Activated gamma-delta T cell treated with Interleukin-2 at 50 U/mL for 16 hours (primary cell): ENCODE data around the gene ZNF831.

Source experiments
- DNase-seq: peaks from one replicate; pipeline ENCODE4 v3.0.0-alpha.2; 2020

Gene ZNF831

GRCh38 chr20:59141818-59142581, 21.6 kb upstream of the ZNF831 start:
- DNase-seq: no peak

- no peak for DNase-seq
These were observed 20.3 kb upstream of the ZNF831 start for GRCh38 chr20:59143326-59143725.

GRCh38 chr20:59144179-59144830, 19.3 kb upstream of the ZNF831 start:
- peak; percentile 64 for DNase-seq

DNA sequence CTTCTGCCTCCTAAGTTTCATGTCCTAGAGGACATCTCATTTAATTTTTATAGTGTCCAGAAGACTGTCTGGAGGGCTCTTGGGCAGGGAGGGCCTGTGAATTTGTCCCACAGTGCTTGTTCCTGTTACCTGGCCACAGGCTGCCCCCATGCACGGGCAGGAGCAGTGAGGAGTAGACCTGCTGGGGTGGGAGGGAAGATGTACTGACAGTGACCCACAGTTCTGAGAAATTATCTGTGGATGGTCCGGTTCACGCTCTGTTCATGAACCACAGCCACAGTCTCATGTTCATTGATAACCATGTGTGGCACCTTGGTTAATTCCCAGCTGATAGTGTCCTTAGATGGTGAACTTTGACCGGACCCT, 18.8 kb upstream of the ZNF831 start:
- no peak for DNase-seq

DNA sequence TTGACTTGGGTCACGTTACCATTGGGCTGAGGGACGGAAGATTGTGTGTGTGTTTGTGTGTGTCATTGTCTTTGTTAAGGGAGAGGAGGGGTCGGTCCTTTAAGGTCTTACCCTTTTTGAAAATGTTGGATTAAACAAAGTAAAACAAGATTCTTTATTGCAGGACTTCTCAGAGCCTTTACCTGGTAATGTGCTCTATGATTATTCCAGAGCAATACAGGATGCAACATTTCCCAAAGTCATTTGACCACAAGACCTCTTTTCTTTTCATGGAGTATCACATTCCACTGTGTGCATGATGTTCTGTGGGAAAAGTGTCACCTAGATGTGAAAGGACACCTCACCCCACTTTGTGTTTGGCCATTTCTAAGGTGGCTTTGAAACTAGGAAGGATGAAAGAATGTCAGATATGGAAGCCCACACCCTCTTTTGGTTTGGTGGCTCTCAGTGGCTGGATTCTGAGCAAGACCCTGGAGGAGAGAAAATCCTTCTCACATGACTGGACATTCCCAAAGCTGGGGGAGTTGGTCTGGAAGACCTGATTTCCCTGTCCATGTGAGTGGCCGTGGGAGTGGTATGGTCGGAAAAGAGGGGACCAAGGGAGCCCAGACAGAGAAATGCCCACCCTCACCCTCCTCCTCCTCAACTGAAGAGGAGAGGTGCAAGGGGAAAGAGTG, 18.2 kb upstream of the ZNF831 start:
- DNase-seq: no peak

DNA sequence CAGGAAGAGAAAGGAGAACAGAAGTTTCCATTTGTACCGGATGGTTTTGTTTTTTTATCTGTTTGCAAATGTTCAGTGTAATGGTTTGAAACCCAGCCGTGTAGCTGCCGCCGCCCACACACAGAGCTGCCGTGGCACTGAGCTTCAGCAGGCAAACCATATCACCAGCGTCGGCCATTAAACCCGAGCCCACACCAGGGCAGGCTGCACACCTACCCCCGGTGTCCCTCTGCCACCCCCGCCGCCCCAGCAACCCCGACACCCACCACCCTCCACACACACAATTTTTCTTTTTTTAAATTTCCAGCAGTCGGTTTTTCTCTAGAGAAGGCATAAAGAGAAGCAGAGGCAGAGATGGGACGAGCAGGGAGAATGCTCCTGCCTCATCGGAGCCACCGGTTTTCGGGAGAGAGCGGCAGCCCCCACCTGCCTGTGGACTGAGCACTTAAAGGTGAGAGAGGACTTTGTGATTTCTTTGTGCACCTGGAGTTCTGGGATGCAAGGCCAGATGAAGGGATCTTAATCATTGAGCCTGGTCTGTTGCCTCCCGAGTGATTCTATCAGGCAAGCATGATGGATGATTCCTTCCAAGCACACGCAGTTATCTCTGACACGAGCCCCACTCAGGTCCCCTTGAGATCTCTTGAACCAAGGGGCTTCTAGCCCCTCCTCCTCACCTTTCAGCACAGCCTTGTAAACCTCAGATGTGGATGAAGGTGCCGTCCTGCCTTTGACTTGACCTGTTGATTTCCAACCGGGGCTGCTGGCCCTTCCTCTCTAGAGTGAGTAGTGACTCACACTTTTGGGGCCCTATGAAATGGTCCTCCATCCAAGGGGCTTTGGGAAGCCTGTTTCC, 17.5 kb upstream of the ZNF831 start:
- DNase-seq: peak; percentile 51

GRCh38 chr20:59146780-59147565, 16.6 kb upstream of the ZNF831 start:
- no peak for DNase-seq

GRCh38 chr20:59147586-59147985, 16.0 kb upstream of the ZNF831 start:
- no peak for DNase-seq

GRCh38 chr20:59148701-59149493, 14.7 kb upstream of the ZNF831 start:
- DNase-seq: no peak

DNA sequence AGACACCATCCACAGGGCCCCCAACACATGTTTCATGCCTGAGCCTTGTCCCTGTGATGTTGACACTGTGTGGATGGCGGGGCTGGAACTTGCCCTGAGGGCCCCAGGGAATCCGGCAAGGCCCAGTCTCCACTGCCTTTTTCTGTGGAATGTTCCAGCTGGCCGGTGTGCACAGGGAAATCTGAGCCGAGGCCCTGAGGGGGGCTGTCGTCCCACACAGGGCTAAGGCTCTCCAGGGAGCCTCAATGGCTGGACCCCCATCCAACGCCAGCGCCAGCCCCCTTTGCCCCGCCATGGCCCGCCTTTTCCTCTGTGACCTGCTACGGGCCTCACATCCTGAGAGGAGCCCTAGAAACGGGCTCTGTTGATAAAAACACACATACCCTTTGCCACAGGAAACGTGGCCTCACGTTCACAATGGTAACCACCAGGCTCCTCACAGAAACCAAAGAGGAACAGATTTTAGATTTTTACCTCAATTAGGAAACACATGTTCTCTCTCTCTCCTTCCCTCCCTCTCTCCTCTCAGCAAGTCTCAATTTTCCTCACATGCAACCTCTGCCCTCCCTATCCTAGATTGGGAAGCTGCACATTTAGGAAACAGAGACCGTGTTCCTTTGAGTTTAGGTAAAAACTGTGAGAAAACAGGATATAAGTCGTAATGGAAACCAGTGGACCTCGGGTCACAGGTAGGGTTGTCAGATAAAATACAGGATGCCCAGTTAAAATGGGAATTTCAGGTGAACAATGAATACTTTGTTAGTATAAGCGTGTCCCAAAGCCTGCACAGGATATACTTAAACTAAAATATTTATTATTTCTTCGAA, 13.7 kb upstream of the ZNF831 start:
- DNase-seq: peak; percentile 72

GRCh38 chr20:59150821-59151251, 12.8 kb upstream of the ZNF831 start:
- DNase-seq: no peak

DNA sequence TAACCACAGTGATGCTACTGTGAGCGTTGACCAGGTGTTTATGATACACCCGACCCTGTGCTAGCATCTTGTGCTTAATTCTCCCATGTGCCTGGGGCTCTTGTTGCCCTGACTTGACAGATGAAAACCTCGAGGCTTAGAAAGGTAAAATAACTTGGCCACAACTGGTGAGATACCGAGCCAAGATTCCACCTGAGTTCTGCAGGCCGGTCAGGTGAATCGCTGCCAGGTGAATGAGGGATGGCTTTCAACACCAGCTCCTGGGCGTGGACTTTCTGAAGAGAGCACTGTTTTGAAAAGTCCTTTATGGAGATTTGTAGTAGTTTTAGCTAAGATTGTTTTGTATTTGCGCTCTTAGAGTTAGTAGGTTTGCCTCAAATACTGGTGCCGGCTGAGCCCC, 12.2 kb upstream of the ZNF831 start:
- no peak for DNase-seq

- DNase-seq: no peak
These were observed 11.8 kb upstream of the ZNF831 start for GRCh38 chr20:59151820-59152219.

DNA sequence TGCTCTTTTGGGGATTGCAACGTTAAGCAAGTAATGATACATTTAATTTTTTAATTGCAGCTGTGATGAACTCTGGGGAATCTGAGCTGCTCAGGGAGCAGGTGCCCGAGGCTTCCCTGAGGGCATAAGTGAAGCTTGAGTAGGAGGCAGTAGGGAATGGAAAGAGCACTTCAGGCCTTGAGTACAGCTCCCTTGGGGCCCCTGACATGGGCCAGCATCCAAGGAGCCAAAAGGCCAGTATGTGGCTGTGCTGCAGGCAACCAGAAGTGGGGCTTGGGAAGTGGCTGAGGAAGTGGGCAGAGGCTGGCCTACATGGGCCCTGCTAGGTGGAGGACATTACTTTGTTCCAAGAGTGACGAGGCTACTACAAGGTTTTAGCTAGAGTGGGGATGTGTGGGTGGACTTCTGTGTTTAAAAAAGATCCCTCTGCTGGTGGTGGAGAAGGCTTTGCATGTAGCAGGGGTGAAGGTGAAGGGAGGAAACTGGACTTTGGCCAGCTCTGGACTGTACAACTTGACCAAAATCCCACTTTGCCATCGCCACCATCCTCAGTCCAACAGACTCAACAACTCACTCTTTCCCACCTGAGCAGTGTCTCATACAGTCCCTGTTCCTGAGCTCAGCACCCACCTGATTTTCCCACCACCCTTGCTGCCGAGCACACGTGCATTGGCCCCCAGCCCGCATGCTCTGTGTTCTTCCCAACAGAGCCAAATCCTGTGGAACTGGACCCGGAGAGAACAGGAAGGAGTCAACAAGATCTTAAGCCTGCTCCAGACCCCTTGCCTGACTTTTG, 10.9 kb upstream of the ZNF831 start:
- DNase-seq: no peak

DNA sequence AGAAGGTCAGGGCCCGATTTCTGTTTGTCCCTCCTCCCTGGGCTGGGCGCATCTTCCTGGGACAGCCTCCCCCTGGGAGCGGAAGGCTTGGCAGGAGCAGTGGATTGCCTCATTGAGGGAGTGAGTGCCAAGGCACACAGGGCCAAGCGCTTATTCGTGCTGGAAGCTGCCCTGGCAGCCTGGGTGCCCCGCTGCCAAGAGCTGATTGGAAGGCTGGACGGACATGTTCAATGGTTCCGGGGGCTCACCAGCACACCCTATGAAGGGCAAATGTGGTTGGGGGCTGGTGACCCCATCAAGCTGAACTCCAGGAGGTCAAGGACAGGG, 10.3 kb upstream of the ZNF831 start:
- DNase-seq: no peak

DNA sequence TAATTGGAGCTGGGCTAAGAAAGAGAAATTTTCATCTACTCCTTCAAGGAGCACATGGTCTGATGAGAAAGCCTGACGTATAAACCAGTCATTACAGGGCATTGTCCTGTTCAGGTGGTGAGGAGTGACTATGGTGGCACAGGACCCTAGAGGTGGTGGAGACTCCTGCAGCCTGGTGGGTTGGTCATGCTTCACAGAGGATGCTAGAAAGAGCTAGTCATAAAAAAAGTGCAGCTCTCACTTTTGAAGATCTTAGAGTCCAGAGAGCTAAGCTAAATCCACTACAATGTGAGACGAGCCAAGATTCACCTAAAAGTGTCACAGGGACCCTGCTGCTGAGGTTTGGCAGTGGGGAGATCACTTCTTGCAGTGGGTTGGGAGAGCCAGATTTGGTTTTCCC, 9.8 kb upstream of the ZNF831 start:
- no peak for DNase-seq

- DNase-seq: no peak
These were observed 9.2 kb upstream of the ZNF831 start for GRCh38 chr20:59154317-59155013.

DNA sequence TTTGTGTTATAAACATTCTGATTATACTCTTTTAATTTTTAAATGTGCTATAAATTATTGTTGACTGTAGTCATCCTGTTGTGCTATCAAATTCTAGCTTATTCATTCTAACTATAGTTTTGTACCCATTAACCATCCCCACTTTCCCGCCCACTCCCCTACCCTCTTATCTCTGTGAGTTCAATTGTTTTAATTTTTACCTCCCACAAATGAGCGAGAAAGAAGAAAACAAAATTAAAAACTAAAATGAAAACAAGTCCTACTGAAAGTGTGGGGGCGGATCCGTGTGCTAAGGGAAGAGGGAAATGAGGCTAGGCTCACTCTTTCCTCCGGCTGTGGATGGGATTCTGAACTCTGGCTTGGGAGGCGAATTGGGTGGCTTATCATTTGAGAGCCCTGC, 6.6 kb upstream of the ZNF831 start:
- no peak for DNase-seq

DNA sequence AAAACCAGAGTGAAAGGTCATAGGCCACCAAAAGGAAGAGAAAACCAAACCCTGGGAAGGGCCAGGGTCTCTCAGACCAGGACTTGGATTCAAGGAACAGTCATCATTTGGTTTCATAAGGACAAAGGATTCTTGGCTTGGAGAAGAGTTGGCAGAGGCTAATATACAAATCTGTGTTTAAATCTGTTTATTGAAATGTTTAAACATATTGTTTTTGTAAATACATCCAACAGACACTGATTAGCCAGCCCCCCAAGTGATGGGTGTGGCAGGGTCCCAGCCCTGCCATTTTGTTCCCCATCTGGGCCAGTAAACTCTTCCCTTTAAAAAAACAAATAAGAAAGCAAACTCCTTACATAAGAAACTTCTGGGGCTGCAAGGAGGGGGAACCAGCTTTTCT, 6.1 kb upstream of the ZNF831 start:
- DNase-seq: no peak
